GM19193 (cell line): ENCODE measurements around the gene RUFY3.

Source experiments
- POLR2A ChIP-seq: IDR thresholded peaks from 4 replicates; pipeline ENCODE4 v1.6.1; 2011; ENCODE audit not compliant: insufficient read depth, insufficient read length; ENCODE audit errors: extremely low read depth

RUFY3 gene

GRCh38 chr4:70721747-70722146, at the start of gene RUFY3:
TSS of gene RUFY3 (plus strand) at chr4:70721964. CDS start at chr4:70722574, 610 bp downstream.
- TF ChIP-seq POLR2A = no peak

- TF ChIP-seq POLR2A = no peak
These were observed 47.6 kb upstream of the RUFY3 start for GRCh38 chr4:70674191-70674590.

- no peak for TF ChIP-seq POLR2A
These were observed 47.0 kb upstream of the RUFY3 start for GRCh38 chr4:70674731-70675130.

- TF ChIP-seq POLR2A = no peak
These were observed 45.1 kb upstream of the RUFY3 start for GRCh38 chr4:70676554-70677090.

- no peak for TF ChIP-seq POLR2A
These were observed 43.3 kb upstream of the RUFY3 start for GRCh38 chr4:70678383-70678999.

GRCh38 chr4:70680934-70681333, 40.8 kb upstream of the RUFY3 start:
- TF ChIP-seq POLR2A = no peak

GRCh38 chr4:70681704-70682103, 40.1 kb upstream of the RUFY3 start:
- TF ChIP-seq POLR2A = no peak

GRCh38 chr4:70687392-70687791, 34.4 kb upstream of the RUFY3 start:
- no peak for TF ChIP-seq POLR2A

- TF ChIP-seq POLR2A = peak; percentile 82
These were observed 33.7 kb upstream of the RUFY3 start, which contains the start of gene UTP3 for GRCh38 chr4:70687821-70688794. TSS of gene UTP3 (plus strand) at chr4:70688532. CDS start at chr4:70688678, 146 bp downstream.

GRCh38 chr4:70688795-70689231, 33.0 kb upstream of the RUFY3 start:
- TF ChIP-seq POLR2A = no peak

GRCh38 chr4:70691661-70692060, 30.1 kb upstream of the RUFY3 start:
- no peak for TF ChIP-seq POLR2A

GRCh38 chr4:70700712-70701111, 21.1 kb upstream of the RUFY3 start:
- TF ChIP-seq POLR2A = no peak

GRCh38 chr4:70701271-70701670, 20.5 kb upstream of the RUFY3 start:
- no peak for TF ChIP-seq POLR2A

- TF ChIP-seq POLR2A = no peak
These were observed 18.0 kb upstream of the RUFY3 start for GRCh38 chr4:70703619-70704214.
